AG04449 (cell line): ENCODE results near the gene NUDCD3.
A peak's percentile ranks its signal among the peaks of the same experiment; 100 is the strongest.

Source experiments
- CTCF ChIA-PET: fragments of 350-600 bp; formaldehyde crosslinking; extraction: SDS; loops from one replicate; lab custom pipeline; 2021; ENCODE audit warnings: antibody characterized with exemption; lab: Yijun Ruan, JAX
- POLR2A ChIA-PET: fragments of 400-600, 350-600 bp; formaldehyde crosslinking; extraction: SDS; loops from one replicate; lab custom pipeline; 2020; ENCODE audit warnings: antibody characterized with exemption, inconsistent platforms; lab: Yijun Ruan, JAX
- DNase-seq: peaks from one replicate; pipeline ENCODE4 v3.0.0-alpha.2; 2010; ENCODE audit warnings: low read depth, low spot score
- H3K4me3 ChIP-seq: 2 replicates; pipeline ENCODE4 v1.5.1; 2011; ENCODE audit warnings: low read depth, mild to moderate bottlenecking, control low read depth, low read length
- TF ChIP-seq, protein P1 (sequence below): IDR thresholded peaks from one replicate; pipeline ENCODE4 v1.5.1; 2011; ENCODE audit warnings: mild to moderate bottlenecking, moderate library complexity, low read length, control low read depth, inconsistent platforms; ENCODE audit not compliant: insufficient read depth; ENCODE audit errors: missing control alignments

NUDCD3 gene

GRCh38 chr7:44383566-44383965 lies 106.9 kb downstream of the NUDCD3 start:
- POLR2A ChIA-PET, result no interaction called here
- CTCF ChIA-PET, result interaction anchor here (1.2 kb wide), 1 partner anchor 143 kb away, joined by 5 read pairs; no protein-coding TSS in a partner anchor
- peak; percentile 24 for DNase-seq
- TF ChIP-seq, protein P1, sequence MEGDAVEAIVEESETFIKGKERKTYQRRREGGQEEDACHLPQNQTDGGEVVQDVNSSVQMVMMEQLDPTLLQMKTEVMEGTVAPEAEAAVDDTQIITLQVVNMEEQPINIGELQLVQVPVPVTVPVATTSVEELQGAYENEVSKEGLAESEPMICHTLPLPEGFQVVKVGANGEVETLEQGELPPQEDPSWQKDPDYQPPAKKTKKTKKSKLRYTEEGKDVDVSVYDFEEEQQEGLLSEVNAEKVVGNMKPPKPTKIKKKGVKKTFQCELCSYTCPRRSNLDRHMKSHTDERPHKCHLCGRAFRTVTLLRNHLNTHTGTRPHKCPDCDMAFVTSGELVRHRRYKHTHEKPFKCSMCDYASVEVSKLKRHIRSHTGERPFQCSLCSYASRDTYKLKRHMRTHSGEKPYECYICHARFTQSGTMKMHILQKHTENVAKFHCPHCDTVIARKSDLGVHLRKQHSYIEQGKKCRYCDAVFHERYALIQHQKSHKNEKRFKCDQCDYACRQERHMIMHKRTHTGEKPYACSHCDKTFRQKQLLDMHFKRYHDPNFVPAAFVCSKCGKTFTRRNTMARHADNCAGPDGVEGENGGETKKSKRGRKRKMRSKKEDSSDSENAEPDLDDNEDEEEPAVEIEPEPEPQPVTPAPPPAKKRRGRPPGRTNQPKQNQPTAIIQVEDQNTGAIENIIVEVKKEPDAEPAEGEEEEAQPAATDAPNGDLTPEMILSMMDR, result no peak
- H3K4me3 ChIP-seq, result no peak overlapping the region

DNA sequence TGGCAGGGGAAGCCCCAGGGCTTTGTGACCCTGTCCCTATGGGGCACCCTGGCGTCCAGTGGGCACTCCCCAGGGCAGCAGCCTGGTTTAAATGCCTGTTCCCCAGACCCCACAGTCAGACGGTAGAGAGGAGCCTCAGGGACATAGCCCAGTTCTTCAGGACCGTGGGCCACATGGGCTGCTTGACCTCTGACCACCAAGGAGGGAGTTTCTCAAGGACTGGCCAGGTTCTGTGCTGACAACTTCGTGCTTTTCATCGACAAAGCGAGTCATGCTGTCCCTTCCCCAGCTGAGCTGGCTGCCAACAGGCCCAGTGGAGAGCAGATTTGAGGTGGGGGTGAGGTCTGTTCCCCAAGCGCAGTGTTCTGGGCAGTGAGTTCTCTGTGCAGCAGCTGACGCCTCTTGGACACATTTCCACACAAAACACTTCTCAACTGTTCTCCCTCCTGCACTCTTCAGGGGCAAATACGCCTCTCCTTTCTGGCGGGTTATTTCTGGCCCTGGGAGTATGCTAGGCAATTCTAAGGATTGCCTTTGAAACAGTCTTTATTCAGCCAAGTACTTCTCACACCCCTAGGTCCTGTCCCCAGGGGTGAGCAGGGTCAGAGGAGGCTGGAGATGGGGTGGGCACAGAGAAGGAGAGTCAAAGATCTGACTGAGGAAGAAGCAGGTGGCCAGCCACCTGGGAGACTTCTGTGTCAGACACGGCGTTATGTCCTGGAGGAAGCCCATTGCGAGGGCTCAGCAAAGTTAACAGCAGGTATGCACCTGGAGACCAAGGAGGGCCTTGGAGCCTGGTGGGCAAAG lies 107.8 kb downstream of the NUDCD3 start:
- DNase-seq, result no peak
- TF ChIP-seq, protein P1, result no peak
- ChIA-PET CTCF (interaction anchor here (1.2 kb wide), 1 partner anchor 142 kb away, joined by 5 read pairs; no protein-coding TSS in a partner anchor), POLR2A (no interaction called here)
- H3K4me3 ChIP-seq, result no peak overlapping the region

DNA sequence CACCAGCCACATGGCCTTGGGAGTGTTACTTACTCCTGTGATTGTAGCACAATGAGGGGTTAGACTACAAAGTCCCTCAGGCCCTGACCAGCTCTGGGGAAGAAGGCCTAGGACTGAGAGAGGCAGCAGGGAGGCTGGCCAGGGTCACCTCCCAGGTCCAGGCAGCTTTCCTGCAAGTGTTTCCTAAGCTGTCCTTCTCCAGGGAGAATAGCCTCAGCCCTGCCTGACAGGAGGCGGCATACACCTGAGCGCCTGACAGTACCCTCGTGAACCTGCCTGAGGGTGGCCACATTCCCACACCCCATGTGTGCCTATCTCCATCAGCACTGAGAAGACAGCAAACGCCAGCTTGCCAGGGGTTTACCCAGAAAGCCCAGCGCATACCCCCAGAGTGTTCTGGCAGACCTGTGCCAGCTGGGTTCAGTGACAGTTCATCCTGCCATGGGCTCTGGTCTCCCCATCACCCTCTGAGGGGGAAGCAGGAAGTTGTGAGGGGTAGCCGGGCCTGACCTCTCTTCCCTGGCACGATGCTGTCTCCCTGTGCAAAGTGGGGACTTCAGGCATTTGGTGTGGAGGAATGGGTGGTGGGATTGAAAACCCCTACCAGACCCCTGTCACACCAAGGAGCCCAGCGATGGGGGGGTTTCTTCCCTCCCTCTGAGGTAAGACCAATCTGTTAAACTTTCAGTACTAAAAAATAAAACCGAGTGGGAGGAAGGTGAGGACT lies 108.8 kb downstream of the NUDCD3 start:
- DNase-seq, result no peak
- TF ChIP-seq, protein P1, result no peak
- CTCF ChIA-PET, result no interaction called here
- no peak overlapping the region for H3K4me3 ChIP-seq
- POLR2A ChIA-PET, result no interaction called here

- no peak for DNase-seq
- no peak overlapping the region for H3K4me3 ChIP-seq
- TF ChIP-seq, protein P1, result no peak
- ChIA-PET POLR2A (no interaction called here), CTCF (interaction anchor here (1.4 kb wide), 1 partner anchor 34 kb away, joined by 4 read pairs; no protein-coding TSS in a partner anchor)
These were observed 109.5 kb downstream of the NUDCD3 start for GRCh38 chr7:44380831-44381493.

DNA sequence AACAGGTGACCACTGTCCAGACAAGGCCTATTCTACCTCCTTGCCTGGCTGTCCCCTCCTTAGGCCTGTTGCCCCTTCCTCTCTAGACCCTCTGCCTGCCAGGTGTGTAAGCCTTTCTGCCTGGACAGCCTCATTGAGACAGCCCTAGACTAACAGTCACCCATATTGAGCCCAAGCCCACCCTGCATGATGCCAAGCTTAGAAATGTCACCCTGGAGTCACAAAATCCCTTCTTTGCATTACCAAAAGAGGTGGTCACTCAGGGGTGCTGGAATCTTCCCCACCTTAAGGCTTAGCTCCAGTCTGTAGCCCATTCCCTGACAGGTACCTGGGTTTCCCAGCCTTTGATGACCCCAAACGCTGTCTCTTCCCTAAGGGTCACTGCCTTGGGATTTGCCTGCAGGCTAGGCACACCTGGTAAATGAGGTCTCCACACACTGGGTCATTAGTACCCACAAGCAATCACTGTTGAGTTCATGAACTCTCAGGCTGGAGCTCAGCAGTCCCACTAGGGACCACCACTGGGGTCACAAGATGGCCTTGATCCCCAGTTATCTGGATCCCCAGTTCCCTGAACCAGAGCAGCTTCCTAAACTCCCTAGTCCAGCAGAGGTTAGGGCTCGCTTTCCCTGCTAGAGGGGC lies 110.1 kb downstream of the NUDCD3 start:
- TF ChIP-seq, protein P1, result no peak
- DNase-seq, result no peak
- ChIA-PET CTCF (interaction anchor here (0.9 to 1.4 kb wide), 2 partner anchors 24 to 33 kb away, joined by 3 to 4 read pairs; no protein-coding TSS in a partner anchor), POLR2A (interaction anchor here (0.7 kb wide), 1 partner anchor 12 kb away, joined by 3 read pairs; no protein-coding TSS in a partner anchor)
- H3K4me3 ChIP-seq, result no peak overlapping the region
